C4-2B (cell line): ENCODE data around the gene GLIPR1L1.

Experiments used
- H3K27ac ChIP-seq: fragments of 450-650 bp; 2 replicates; pipeline ENCODE4 v1.5.1; 2017
- CTCF ChIP-seq: fragments of 450-650 bp; conservative IDR thresholded peaks from 2 replicates; pipeline ENCODE4 v1.5.1; 2017; ENCODE audit warnings: mild to moderate bottlenecking
- ZFX ChIP-seq: fragments of 450-650 bp; IDR thresholded peaks from 2 replicates; pipeline ENCODE4 v1.6.1; 2017

The GLIPR1L1 gene

DNA sequence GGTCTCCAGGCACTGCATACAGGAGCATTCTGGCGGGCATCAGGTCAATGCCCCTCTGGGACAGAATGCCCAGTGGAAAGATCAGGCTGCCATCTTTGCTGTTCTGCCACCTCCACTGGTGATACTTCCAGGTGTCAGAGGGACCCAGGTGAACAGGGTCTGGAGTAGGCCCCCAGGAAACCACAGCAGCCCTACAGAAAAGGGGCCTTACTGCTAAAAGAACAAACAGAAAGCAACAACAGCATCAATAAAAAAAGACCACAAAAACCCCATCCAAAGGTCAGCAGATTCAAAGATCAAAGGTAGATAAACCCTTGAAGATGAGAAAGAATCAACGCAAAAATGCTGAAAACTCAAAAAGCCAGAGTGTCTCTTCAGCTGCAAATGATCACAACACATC lies 15.9 kb downstream of the GLIPR1L1 start:
- TF ChIP-seq CTCF (no peak), ZFX (no peak)
- H3K27ac ChIP-seq = no peak overlapping the region

DNA sequence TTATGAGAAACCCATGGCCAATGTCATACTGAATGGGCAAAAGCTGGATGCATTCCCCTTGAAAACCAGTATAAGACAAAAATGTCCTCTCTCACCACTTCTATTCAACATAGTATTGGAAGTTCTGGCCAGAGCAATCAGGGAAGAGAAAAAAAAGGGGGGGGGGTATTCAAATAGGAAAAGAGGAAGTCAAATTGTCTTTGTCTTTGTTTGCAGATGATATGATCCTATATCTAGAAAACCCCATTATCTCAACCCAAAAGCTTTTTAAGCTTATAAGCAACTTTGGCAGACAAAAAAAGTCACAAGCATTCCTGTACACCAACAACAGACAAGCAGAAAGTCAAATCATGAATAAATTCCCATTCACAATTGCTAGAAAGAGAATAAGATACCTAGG lies 19.5 kb downstream of the GLIPR1L1 start:
- TF ChIP-seq ZFX (no peak), CTCF (no peak)
- H3K27ac ChIP-seq = no peak overlapping the region

DNA sequence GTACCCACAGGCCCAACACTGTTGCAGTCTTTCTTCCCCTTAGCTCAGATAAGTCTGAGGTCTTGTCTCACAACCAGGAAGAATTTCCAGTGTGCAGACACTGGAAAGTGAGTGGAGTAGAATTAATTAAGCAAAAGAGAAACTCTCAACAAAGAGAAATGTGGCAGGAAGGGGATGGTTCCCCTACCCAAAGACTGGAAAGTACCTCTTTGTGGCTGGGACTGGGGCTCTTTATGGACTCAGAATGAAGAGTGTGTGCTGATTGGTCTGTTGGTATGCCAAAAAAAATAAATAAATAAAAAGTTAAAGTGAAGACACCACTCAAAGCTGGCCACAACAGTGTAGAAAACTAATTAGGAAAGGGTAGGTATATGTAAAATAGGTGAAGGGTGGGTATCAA lies 26.4 kb downstream of the GLIPR1L1 start:
- TF ChIP-seq ZFX (no peak), CTCF (no peak)

GRCh38 chr12:75361408-75361807 lies 26.9 kb downstream of the GLIPR1L1 start:
- no peak for TF ChIP-seq CTCF
- no peak overlapping the region for H3K27ac ChIP-seq

More for the DNA sequence above, 26.4 kb downstream of the GLIPR1L1 start:
- no peak overlapping the region for H3K27ac ChIP-seq

DNA sequence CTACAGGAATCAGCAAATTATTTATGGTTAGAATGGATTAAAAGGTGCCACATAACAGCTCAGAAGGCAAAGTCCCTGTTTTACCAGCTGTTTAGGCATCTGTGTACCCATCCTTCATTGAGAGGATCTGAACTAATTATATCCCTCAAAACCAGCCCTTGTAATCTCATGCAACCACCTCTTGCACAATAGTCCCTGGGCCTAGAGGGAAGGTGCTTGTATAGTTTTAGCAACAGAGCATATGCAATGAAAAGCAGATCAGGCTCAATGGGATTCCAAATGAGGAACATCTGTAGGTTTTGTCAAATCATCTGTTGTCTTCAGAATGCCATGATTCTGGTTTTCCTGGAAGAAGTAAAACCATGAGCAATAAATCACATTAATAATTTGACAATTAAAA lies 30.4 kb downstream of the GLIPR1L1 start:
- TF ChIP-seq ZFX (no peak), CTCF (no peak)
- H3K27ac ChIP-seq = no peak overlapping the region

GRCh38 chr12:75366629-75367028 lies 32.2 kb downstream of the GLIPR1L1 start:
- TF ChIP-seq ZFX (no peak), CTCF (no peak)
- H3K27ac ChIP-seq = no peak overlapping the region

GRCh38 chr12:75374971-75375370 lies 40.5 kb downstream of the GLIPR1L1 start:
- TF ChIP-seq CTCF = no peak
- H3K27ac ChIP-seq = no peak overlapping the region
